ENCODE measurements around the gene CDC42BPB. TPM values are rescaled to one million over a fixed set of nuclear protein-coding genes. Genes with fewer than 3 reads are reported as not detected.

Gene CDC42BPB
- total RNA-seq, 2 experiments from 2014 or later = 0.13 to 0.16 TPM

- no peak overlapping the region for H3K4me3 Mint-ChIP-seq
- CTCF ChIA-PET = interaction anchor here (1.7 kb wide), 1 partner anchor 215 kb away, joined by 5 read pairs; no protein-coding TSS in a partner anchor
- H3K9me3 Mint-ChIP-seq (ENCODE audit: insufficient read depth) = no peaks in the 10 kb centered on the region
- POLR2A ChIA-PET = no interaction called here
- no peaks in the 10 kb centered on the region for H3K27me3 Mint-ChIP-seq (ENCODE audit: low read depth)
- DNase-seq (no peak), ATAC-seq (peak; percentile 18)
- H3K4me1 Mint-ChIP-seq (ENCODE audit: low read depth) = no peaks in the 10 kb centered on the region
- H3K36me3 Mint-ChIP-seq (ENCODE audit: low read depth) = peaks cover 12% of the 10 kb centered on the region
- no peak overlapping the region for H3K27ac Mint-ChIP-seq
These were observed 147.9 kb downstream of the CDC42BPB start for GRCh38 chr14:102909462-102909861.

DNA sequence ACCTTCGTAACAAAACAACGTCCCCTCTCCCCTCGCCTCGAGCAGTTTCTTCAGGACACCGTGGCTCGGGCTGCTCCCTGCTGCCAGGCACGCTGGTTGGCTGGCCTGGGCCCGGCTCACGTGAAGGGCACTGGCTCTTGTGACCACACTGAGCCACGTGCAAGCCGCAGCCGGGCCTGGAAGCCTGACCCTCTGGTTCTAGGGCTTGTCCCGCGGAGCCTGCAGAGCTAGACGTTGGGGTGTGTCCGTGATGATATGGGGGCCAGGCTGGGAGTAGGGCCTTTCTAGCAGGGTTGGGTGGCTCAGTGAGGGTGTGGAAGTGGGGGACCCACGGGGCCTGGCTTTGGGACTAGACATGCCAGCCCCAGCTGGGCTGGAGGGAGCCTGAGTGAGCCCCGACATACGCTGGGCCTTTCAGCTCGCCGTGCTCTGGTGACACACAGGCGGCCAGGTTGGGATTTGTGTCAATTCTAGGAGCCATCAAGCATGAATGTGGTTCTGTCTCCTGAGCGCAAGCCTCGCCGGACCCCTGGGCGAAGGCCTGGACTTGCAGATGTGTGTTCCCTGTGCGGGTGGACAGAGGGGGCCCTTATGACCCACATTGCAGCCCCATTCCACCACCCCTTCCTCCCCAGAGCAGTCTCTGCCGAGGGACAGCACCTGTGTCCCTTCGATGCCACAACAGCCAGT, 148.4 kb downstream of the CDC42BPB start:
- H3K4me3 Mint-ChIP-seq = no peak overlapping the region
- ChIA-PET POLR2A (no interaction called here), CTCF (interaction anchor here (1.7 kb wide), 1 partner anchor 214 kb away, joined by 5 read pairs; no protein-coding TSS in a partner anchor)
- no peak overlapping the region for H3K27ac Mint-ChIP-seq
- H3K9me3 Mint-ChIP-seq (ENCODE audit: insufficient read depth) = no peaks in the 10 kb centered on the region
- H3K36me3 Mint-ChIP-seq (ENCODE audit: low read depth) = peaks cover 12% of the 10 kb centered on the region
- DNase-seq = no peak
- H3K27me3 Mint-ChIP-seq (ENCODE audit: low read depth) = no peaks in the 10 kb centered on the region
- no peak for ATAC-seq
- no peaks in the 10 kb centered on the region for H3K4me1 Mint-ChIP-seq (ENCODE audit: low read depth)

GRCh38 chr14:102907980-102908730, 149.2 kb downstream of the CDC42BPB start:
- ChIA-PET POLR2A (no interaction called here), CTCF (interaction anchor here (1.7 kb wide), 1 partner anchor 214 kb away, joined by 5 read pairs; no protein-coding TSS in a partner anchor)
- ATAC-seq (peak; percentile 17), DNase-seq (no peak)
- H3K27ac Mint-ChIP-seq = no peak overlapping the region
- peaks cover 2% of the 10 kb centered on the region for H3K4me1 Mint-ChIP-seq (ENCODE audit: low read depth)
- H3K36me3 Mint-ChIP-seq (ENCODE audit: low read depth) = peaks cover 17% of the 10 kb centered on the region
- H3K4me3 Mint-ChIP-seq = no peak overlapping the region
- H3K27me3 Mint-ChIP-seq (ENCODE audit: low read depth) = no peaks in the 10 kb centered on the region
- no peaks in the 10 kb centered on the region for H3K9me3 Mint-ChIP-seq (ENCODE audit: insufficient read depth)

GRCh38 chr14:102907303-102907844, 150.0 kb downstream of the CDC42BPB start:
- Mint-ChIP-seq H3K36me3 (ENCODE audit: low read depth) (peaks cover 20% of the 10 kb centered on the region), H3K9me3 (ENCODE audit: insufficient read depth) (no peaks in the 10 kb centered on the region), H3K27me3 (ENCODE audit: low read depth) (no peaks in the 10 kb centered on the region), H3K4me3 (no peak overlapping the region), H3K4me1 (ENCODE audit: low read depth) (peaks cover 2% of the 10 kb centered on the region), H3K27ac (no peak overlapping the region)
- DNase-seq (no peak), ATAC-seq (no peak)
- ChIA-PET POLR2A (no interaction called here), CTCF (no interaction called here)

GRCh38 chr14:102906616-102907302, 150.6 kb downstream of the CDC42BPB start:
- no peak overlapping the region for H3K27ac Mint-ChIP-seq
- no peaks in the 10 kb centered on the region for H3K9me3 Mint-ChIP-seq (ENCODE audit: insufficient read depth)
- peaks cover 5% of the 10 kb centered on the region for H3K4me1 Mint-ChIP-seq (ENCODE audit: low read depth)
- no peak overlapping the region for H3K4me3 Mint-ChIP-seq
- no peaks in the 10 kb centered on the region for H3K27me3 Mint-ChIP-seq (ENCODE audit: low read depth)
- ATAC-seq (no peak), DNase-seq (no peak)
- H3K36me3 Mint-ChIP-seq (ENCODE audit: low read depth) = peaks cover 20% of the 10 kb centered on the region
- ChIA-PET CTCF (no interaction called here), POLR2A (no interaction called here)

DNA sequence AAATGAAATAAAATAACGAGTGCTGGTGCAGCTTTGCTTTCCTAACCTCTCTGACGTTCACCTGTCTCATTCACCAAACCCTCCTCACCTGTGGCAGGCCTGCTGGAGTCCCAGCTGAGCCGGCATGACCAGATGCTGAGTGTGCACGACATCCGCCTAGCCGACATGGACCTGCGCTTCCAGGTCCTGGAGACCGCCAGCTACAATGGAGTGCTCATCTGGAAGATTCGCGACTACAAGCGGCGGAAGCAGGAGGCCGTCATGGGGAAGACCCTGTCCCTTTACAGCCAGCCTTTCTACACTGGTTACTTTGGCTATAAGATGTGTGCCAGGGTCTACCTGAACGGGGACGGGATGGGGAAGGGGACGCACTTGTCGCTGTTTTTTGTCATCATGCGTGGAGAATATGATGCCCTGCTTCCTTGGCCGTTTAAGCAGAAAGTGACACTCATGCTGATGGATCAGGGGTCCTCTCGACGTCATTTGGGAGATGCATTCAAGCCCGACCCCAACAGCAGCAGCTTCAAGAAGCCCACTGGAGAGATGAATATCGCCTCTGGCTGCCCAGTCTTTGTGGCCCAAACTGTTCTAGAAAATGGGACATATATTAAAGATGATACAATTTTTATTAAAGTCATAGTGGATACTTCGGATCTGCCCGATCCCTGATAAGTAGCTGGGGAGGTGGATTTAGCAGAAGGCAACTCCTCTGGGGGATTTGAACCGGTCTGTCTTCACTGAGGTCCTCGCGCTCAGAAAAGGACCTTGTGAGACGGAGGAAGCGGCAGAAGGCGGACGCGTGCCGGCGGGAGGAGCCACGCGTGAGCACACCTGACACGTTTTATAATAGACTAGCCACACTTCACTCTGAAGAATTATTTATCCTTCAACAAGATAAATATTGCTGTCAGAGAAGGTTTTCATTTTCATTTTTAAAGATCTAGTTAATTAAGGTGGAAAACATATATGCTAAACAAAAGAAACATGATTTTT, 151.9 kb downstream of the CDC42BPB start:
- Mint-ChIP-seq H3K27ac (no peak overlapping the region), H3K4me1 (ENCODE audit: low read depth) (peaks cover 18% of the 10 kb centered on the region), H3K36me3 (ENCODE audit: low read depth) (peaks cover 20% of the 10 kb centered on the region), H3K4me3 (no peak overlapping the region), H3K9me3 (ENCODE audit: insufficient read depth) (no peaks in the 10 kb centered on the region), H3K27me3 (ENCODE audit: low read depth) (no peaks in the 10 kb centered on the region)
- ChIA-PET POLR2A (no interaction called here), CTCF (no interaction called here)
- no peak for ATAC-seq
- DNase-seq = no peak

GRCh38 chr14:102903889-102904512, 153.3 kb downstream of the CDC42BPB start:
- no peaks in the 10 kb centered on the region for H3K9me3 Mint-ChIP-seq (ENCODE audit: insufficient read depth)
- no peaks in the 10 kb centered on the region for H3K27me3 Mint-ChIP-seq (ENCODE audit: low read depth)
- H3K4me3 Mint-ChIP-seq = no peak overlapping the region
- CTCF ChIA-PET = no interaction called here
- POLR2A ChIA-PET = no interaction called here
- no peak for ATAC-seq
- no peak for DNase-seq
- H3K36me3 Mint-ChIP-seq (ENCODE audit: low read depth) = peaks cover 24% of the 10 kb centered on the region
- peak overlapping the region; percentile 72 for H3K27ac Mint-ChIP-seq
- H3K4me1 Mint-ChIP-seq (ENCODE audit: low read depth) = peaks cover 24% of the 10 kb centered on the region

- peak overlapping the region; percentile 74 for H3K27ac Mint-ChIP-seq
- no peak overlapping the region for H3K4me3 Mint-ChIP-seq
- H3K36me3 Mint-ChIP-seq (ENCODE audit: low read depth) = peaks cover 29% of the 10 kb centered on the region
- peaks cover 29% of the 10 kb centered on the region for H3K4me1 Mint-ChIP-seq (ENCODE audit: low read depth)
- no peaks in the 10 kb centered on the region for H3K27me3 Mint-ChIP-seq (ENCODE audit: low read depth)
- ChIA-PET CTCF (no interaction called here), POLR2A (no interaction called here)
- DNase-seq (no peak), ATAC-seq (no peak)
- H3K9me3 Mint-ChIP-seq (ENCODE audit: insufficient read depth) = no peaks in the 10 kb centered on the region
These were observed 154.0 kb downstream of the CDC42BPB start for GRCh38 chr14:102903248-102903888.

GRCh38 chr14:102902523-102903247, 154.7 kb downstream of the CDC42BPB start:
- ChIA-PET CTCF (no interaction called here), POLR2A (no interaction called here)
- peaks cover 30% of the 10 kb centered on the region for H3K36me3 Mint-ChIP-seq (ENCODE audit: low read depth)
- no peaks in the 10 kb centered on the region for H3K9me3 Mint-ChIP-seq (ENCODE audit: insufficient read depth)
- H3K27me3 Mint-ChIP-seq (ENCODE audit: low read depth) = no peaks in the 10 kb centered on the region
- peak overlapping the region; percentile 74 for H3K27ac Mint-ChIP-seq
- peaks cover 29% of the 10 kb centered on the region for H3K4me1 Mint-ChIP-seq (ENCODE audit: low read depth)
- DNase-seq (no peak), ATAC-seq (no peak)
- no peak overlapping the region for H3K4me3 Mint-ChIP-seq

GRCh38 chr14:102902086-102902485, 155.3 kb downstream of the CDC42BPB start:
- Mint-ChIP-seq H3K4me1 (ENCODE audit: low read depth) (peaks cover 29% of the 10 kb centered on the region), H3K9me3 (ENCODE audit: insufficient read depth) (no peaks in the 10 kb centered on the region), H3K36me3 (ENCODE audit: low read depth) (peaks cover 30% of the 10 kb centered on the region), H3K27me3 (ENCODE audit: low read depth) (no peaks in the 10 kb centered on the region), H3K4me3 (no peak overlapping the region), H3K27ac (peak overlapping the region; percentile 74)
- DNase-seq = no peak
- ATAC-seq = no peak
- POLR2A ChIA-PET = no interaction called here
- CTCF ChIA-PET = interaction anchor here (1.2 to 1.4 kb wide), 2 partner anchors 128 to 206 kb away, joined by 5 read pairs; no protein-coding TSS in a partner anchor

All from activated CD8-positive, alpha-beta T cell treated with anti-CD3 and anti-CD28 coated beads, Interleukin-2, amount 10 ng/mL, durations not matched to agents 7 days and 5 days (primary cell).